GM10248 (cell line): ENCODE measurements around the gene PIGU.

Experiments
- CTCF ChIA-PET: fragments of 300-600 bp; sonication (Branson Sonifier 250); formaldehyde crosslinking; extraction: SDS; loops from one replicate; lab custom pipeline; 2021; ENCODE audit warnings: antibody characterized with exemption; lab: Yijun Ruan, JAX
- POLR2A ChIA-PET: fragments of 350-650 bp; sonication (Branson Sonifier 250); formaldehyde crosslinking; extraction: SDS; loops from one replicate; lab custom pipeline; 2020; ENCODE audit warnings: antibody characterized with exemption; lab: Yijun Ruan, JAX
- DNase-seq: peaks from one replicate; pipeline ENCODE4 v3.0.0; 2012; ENCODE audit errors: extremely low spot score
- TF ChIP-seq, protein P1 (sequence below): IDR thresholded peaks from 2 replicates; pipeline ENCODE4 v1.5.1; 2012; ENCODE audit warnings: mild to moderate bottlenecking, low read depth; ENCODE audit errors: extremely low read depth, missing control alignments, control extremely low read depth

Gene PIGU

GRCh38 chr20:34628026-34628425 lies 48.9 kb downstream of the PIGU start:
- no peak for DNase-seq
- TF ChIP-seq, protein P1, sequence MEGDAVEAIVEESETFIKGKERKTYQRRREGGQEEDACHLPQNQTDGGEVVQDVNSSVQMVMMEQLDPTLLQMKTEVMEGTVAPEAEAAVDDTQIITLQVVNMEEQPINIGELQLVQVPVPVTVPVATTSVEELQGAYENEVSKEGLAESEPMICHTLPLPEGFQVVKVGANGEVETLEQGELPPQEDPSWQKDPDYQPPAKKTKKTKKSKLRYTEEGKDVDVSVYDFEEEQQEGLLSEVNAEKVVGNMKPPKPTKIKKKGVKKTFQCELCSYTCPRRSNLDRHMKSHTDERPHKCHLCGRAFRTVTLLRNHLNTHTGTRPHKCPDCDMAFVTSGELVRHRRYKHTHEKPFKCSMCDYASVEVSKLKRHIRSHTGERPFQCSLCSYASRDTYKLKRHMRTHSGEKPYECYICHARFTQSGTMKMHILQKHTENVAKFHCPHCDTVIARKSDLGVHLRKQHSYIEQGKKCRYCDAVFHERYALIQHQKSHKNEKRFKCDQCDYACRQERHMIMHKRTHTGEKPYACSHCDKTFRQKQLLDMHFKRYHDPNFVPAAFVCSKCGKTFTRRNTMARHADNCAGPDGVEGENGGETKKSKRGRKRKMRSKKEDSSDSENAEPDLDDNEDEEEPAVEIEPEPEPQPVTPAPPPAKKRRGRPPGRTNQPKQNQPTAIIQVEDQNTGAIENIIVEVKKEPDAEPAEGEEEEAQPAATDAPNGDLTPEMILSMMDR = no peak
- ChIA-PET POLR2A (interaction anchor here (0.5 kb wide), 1 partner anchor 657 kb away, joined by 5 read pairs; the partner anchor contains the start of gene EIF6), CTCF (interaction anchor here (1.0 to 1.6 kb wide), 2 partner anchors 90 to 315 kb away, joined by 3 read pairs; no protein-coding TSS in a partner anchor)

GRCh38 chr20:34627458-34627857 lies 49.4 kb downstream of the PIGU start:
- TF ChIP-seq, protein P1 = no peak
- no peak for DNase-seq
- ChIA-PET CTCF (interaction anchor here (1.6 kb wide), 1 partner anchor 89 kb away, joined by 3 read pairs; no protein-coding TSS in a partner anchor), POLR2A (no interaction called here)

GRCh38 chr20:34626992-34627391 lies 49.9 kb downstream of the PIGU start:
- ChIA-PET POLR2A (no interaction called here), CTCF (no interaction called here)
- TF ChIP-seq, protein P1 = no peak
- DNase-seq = no peak

DNA sequence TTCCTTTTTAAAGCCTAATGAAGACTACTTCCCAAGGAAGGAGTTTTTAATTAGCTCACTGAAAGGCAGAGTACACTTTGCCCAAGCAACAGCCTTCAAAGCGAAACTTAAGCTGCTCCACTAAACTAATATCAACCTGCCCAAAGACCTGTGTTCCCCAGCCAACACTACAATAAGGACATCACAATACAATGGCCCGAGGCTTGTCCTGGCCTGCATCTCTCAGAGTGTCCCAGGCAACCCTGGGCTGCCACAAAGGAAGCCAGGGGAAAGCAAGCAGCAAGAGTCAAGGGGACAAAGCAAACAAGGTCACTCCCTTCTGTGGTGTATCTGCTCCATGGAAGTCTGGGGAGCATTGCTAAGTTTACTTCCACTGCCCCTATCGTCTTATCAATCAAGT lies 52.3 kb downstream of the PIGU start:
- POLR2A ChIA-PET = no interaction called here
- no peak for DNase-seq

GRCh38 chr20:34622821-34623451 lies 54.0 kb downstream of the PIGU start:
- TF ChIP-seq, protein P1 = no peak
- no peak for DNase-seq
- ChIA-PET POLR2A (no interaction called here), CTCF (interaction anchor here (0.6 to 1.4 kb wide), 4 partner anchors 27 to 148 kb away, joined by 3 read pairs; no protein-coding TSS in a partner anchor)

More for the DNA sequence above, 52.3 kb downstream of the PIGU start:
- CTCF ChIA-PET = no interaction called here
- TF ChIP-seq, protein P1 = no peak

GRCh38 chr20:34621383-34622367 lies 55.2 kb downstream of the PIGU start:
- ChIA-PET POLR2A (no interaction called here), CTCF (interaction anchor here (1.4 kb wide), 1 partner anchor 26 kb away, joined by 3 read pairs; no protein-coding TSS in a partner anchor)
- TF ChIP-seq, protein P1 = no peak
- DNase-seq = no peak
